ENCODE results near the gene GPR160. TPM values are rescaled to one million over a fixed set of nuclear protein-coding genes. Genes with fewer than 3 reads are reported as not detected.
"Not testable (repeated sequence)": the region's sequence is repeated elsewhere in the genome, so short reads cannot be mapped to it uniquely, and the experiment has no call there.

GPR160 gene
- total RNA-seq, 1 donor from 2014 or later, result 1.1 TPM

- DNase-seq (ENCODE audit: low read depth), result no peak
These were observed 71.9 kb downstream of the GPR160 start for GRCh38 chr3:170109579-170110293.

- DNase-seq (ENCODE audit: low read depth), result no peak
These were observed 73.5 kb downstream of the GPR160 start for GRCh38 chr3:170111147-170111771.

- not testable (repeated sequence) for DNase-seq (ENCODE audit: low read depth)
These were observed 76.4 kb downstream of the GPR160 start for GRCh38 chr3:170114165-170114564.

GRCh38 chr3:170117134-170117533 is 79.3 kb downstream of the GPR160 start:
- DNase-seq (ENCODE audit: low read depth), result peak; percentile 13

GRCh38 chr3:170128259-170128976 is 90.6 kb downstream of the GPR160 start:
- peak; percentile 90 for DNase-seq (ENCODE audit: low read depth)

- peak; percentile 50 for DNase-seq (ENCODE audit: low read depth)
These were observed 91.2 kb downstream of the GPR160 start for GRCh38 chr3:170128977-170129431.

- no peak for DNase-seq (ENCODE audit: low read depth)
These were observed 92.7 kb downstream of the GPR160 start for GRCh38 chr3:170130532-170130931.

GRCh38 chr3:170132335-170132734 is 94.5 kb downstream of the GPR160 start:
- DNase-seq (ENCODE audit: low read depth), result peak; percentile 21

Other genes starting within 250 kb of the GPR160 start
- not detected in 2 replicates for gene LRRIQ4, start 225.1 kb upstream of the GPR160 start, total RNA-seq
- 1.3 and 1.8 TPM in 2 replicates for gene LRRC34, start 225.1 kb upstream of the GPR160 start, total RNA-seq
- gene LRRC31, start 168.1 kb upstream of the GPR160 start, total RNA-seq, result not detected in 2 replicates
- not detected in 2 replicates for gene SAMD7, start 126.4 kb upstream of the GPR160 start, total RNA-seq
- gene SEC62, start 71.2 kb upstream of the GPR160 start, total RNA-seq, result 37.3 and 37.7 TPM in 2 replicates
- gene PHC3, start 143.7 kb downstream of the GPR160 start, total RNA-seq, result 29.8 and 30.0 TPM in 2 replicates
- 27.7 and 28.1 TPM in 2 replicates for gene PRKCI, start 184.4 kb downstream of the GPR160 start, total RNA-seq

All from myocyte (in vitro differentiated cells).